ENCODE measurements around the gene FOXP1.

The FOXP1 gene

GRCh38 chr3:71041371-71041770 is 542.2 kb downstream of the FOXP1 start:
- no peak overlapping the region for H3K4me3 ChIP-seq (ENCODE audit: low read length)
- no peaks in the 10 kb centered on the region for H3K4me1 ChIP-seq (ENCODE audit: control insufficient read depth, low read length)
- H3K79me2 ChIP-seq (ENCODE audit: control insufficient read depth, low read length), result no peaks in the 10 kb centered on the region
- H3K27me3 ChIP-seq (ENCODE audit: control insufficient read depth, low read length), result no peaks in the 10 kb centered on the region
- H3K36me3 ChIP-seq (ENCODE audit: control insufficient read depth, low read length), result peaks cover 62% of the 10 kb centered on the region
- H3K9me2 ChIP-seq (replicated peaks; ENCODE audit: control insufficient read depth, low read length), result no peaks in the 10 kb centered on the region
- H3K9me3 ChIP-seq (ENCODE audit: control insufficient read depth, insufficient read depth, low read length), result no peaks in the 10 kb centered on the region
- no peaks in the 10 kb centered on the region; the same call in 1 of the 2 replicates for H3F3A ChIP-seq (ENCODE audit: control insufficient read depth, insufficient read depth)
- no peak overlapping the region for H3K4me2 ChIP-seq (ENCODE audit: low read length)
- H3K27ac ChIP-seq (ENCODE audit: low read depth, low read length), result no peak overlapping the region
- H4K20me1 ChIP-seq (ENCODE audit: control insufficient read depth, insufficient read depth, low read depth, low read length), result no peaks in the 10 kb centered on the region
- TF ChIP-seq CTCF (IDR thresholded peaks at IDR 0.05; ENCODE audit: low read depth, low read length, poor library complexity, severe bottlenecking) (no peak), EZH2phosphoT487 (IDR thresholded peaks at IDR 0.05; ENCODE audit: borderline replicate concordance, low read length) (no peak)

- Histone ChIP-seq H4K20me1 (ENCODE audit: control insufficient read depth, insufficient read depth, low read depth, low read length) (no peaks in the 10 kb centered on the region), H3K79me2 (ENCODE audit: control insufficient read depth, low read length) (no peaks in the 10 kb centered on the region), H3K36me3 (ENCODE audit: control insufficient read depth, low read length) (peaks cover 49% of the 10 kb centered on the region), H3K9me3 (ENCODE audit: control insufficient read depth, insufficient read depth, low read length) (no peaks in the 10 kb centered on the region), H3F3A (ENCODE audit: control insufficient read depth, insufficient read depth) (no peaks in the 10 kb centered on the region; the same call in 1 of the 2 replicates), H3K4me1 (ENCODE audit: control insufficient read depth, low read length) (no peaks in the 10 kb centered on the region), H3K27me3 (ENCODE audit: control insufficient read depth, low read length) (no peaks in the 10 kb centered on the region), H3K4me3 (ENCODE audit: low read length) (no peak overlapping the region), H3K27ac (ENCODE audit: low read depth, low read length) (no peak overlapping the region), H3K9me2 (replicated peaks; ENCODE audit: control insufficient read depth, low read length) (no peaks in the 10 kb centered on the region), H3K4me2 (ENCODE audit: low read length) (no peak overlapping the region)
- TF ChIP-seq EZH2phosphoT487 (IDR thresholded peaks at IDR 0.05; ENCODE audit: borderline replicate concordance, low read length), result no peak
- TF ChIP-seq CTCF (IDR thresholded peaks at IDR 0.05; ENCODE audit: low read depth, low read length, poor library complexity, severe bottlenecking), result no peak
These were observed 544.2 kb downstream of the FOXP1 start for GRCh38 chr3:71039332-71039731.

- Histone ChIP-seq H3K27ac (ENCODE audit: low read depth, low read length) (no peak overlapping the region), H3K4me2 (ENCODE audit: low read length) (no peak overlapping the region), H3K27me3 (ENCODE audit: control insufficient read depth, low read length) (no peaks in the 10 kb centered on the region), H3F3A (ENCODE audit: control insufficient read depth, insufficient read depth) (no peaks in the 10 kb centered on the region; the same call in 1 of the 2 replicates), H4K20me1 (ENCODE audit: control insufficient read depth, insufficient read depth, low read depth, low read length) (no peaks in the 10 kb centered on the region), H3K36me3 (ENCODE audit: control insufficient read depth, low read length) (peaks cover 44% of the 10 kb centered on the region), H3K79me2 (ENCODE audit: control insufficient read depth, low read length) (no peaks in the 10 kb centered on the region), H3K4me1 (ENCODE audit: control insufficient read depth, low read length) (peaks cover 4% of the 10 kb centered on the region), H3K4me3 (ENCODE audit: low read length) (no peak overlapping the region), H3K9me2 (replicated peaks; ENCODE audit: control insufficient read depth, low read length) (no peaks in the 10 kb centered on the region), H3K9me3 (ENCODE audit: control insufficient read depth, insufficient read depth, low read length) (no peaks in the 10 kb centered on the region)
- TF ChIP-seq EZH2phosphoT487 (IDR thresholded peaks at IDR 0.05; ENCODE audit: borderline replicate concordance, low read length), result no peak
- TF ChIP-seq CTCF (IDR thresholded peaks at IDR 0.05; ENCODE audit: low read depth, low read length, poor library complexity, severe bottlenecking), result no peak
These were observed 545.8 kb downstream of the FOXP1 start for GRCh38 chr3:71037775-71038174.
